Glomerular visceral epithelial cell (primary cell): ENCODE data around the gene SRPK2.
"Not testable (repeated sequence)": the region's sequence is repeated elsewhere in the genome, so short reads cannot be mapped to it uniquely, and the experiment has no call there.

ENCODE experiments used
- DNase-seq: peaks from one replicate; pipeline ENCODE4 v3.0.0-alpha.2; 2016; ENCODE audit errors: extremely low spot score

Gene SRPK2

GRCh38 chr7:105388356-105389087, at the start of gene SRPK2:
SRPK2 (minus strand) TSS chr7:105388921.
- peak; percentile 77 for DNase-seq

- no peak for DNase-seq
These were observed 49.5 kb upstream of the SRPK2 start for GRCh38 chr7:105438254-105438653.

GRCh38 chr7:105437356-105437755, 48.6 kb upstream of the SRPK2 start:
- not testable (repeated sequence) for DNase-seq

- DNase-seq, result peak; percentile 85
These were observed 41.3 kb upstream of the SRPK2 start for GRCh38 chr7:105429746-105430612.

GRCh38 chr7:105426606-105427146, 38.0 kb upstream of the SRPK2 start:
- peak; percentile 13 for DNase-seq

- no peak for DNase-seq
These were observed 35.3 kb upstream of the SRPK2 start for GRCh38 chr7:105423987-105424386.

- DNase-seq, result no peak
These were observed 25.2 kb upstream of the SRPK2 start for GRCh38 chr7:105413887-105414437.

- DNase-seq, result not testable (repeated sequence)
These were observed 22.1 kb upstream of the SRPK2 start for GRCh38 chr7:105410774-105411173.

- DNase-seq, result not testable (repeated sequence)
These were observed 21.1 kb upstream of the SRPK2 start for GRCh38 chr7:105409775-105410174.

- DNase-seq, result no peak
These were observed 20.2 kb upstream of the SRPK2 start for GRCh38 chr7:105408791-105409410.

- no peak for DNase-seq
These were observed 14.4 kb upstream of the SRPK2 start for GRCh38 chr7:105403128-105403527.

- DNase-seq, result no peak
These were observed 13.7 kb upstream of the SRPK2 start for GRCh38 chr7:105402221-105403095.

- peak; percentile 25 for DNase-seq
These were observed 10.5 kb upstream of the SRPK2 start for GRCh38 chr7:105399043-105399725.

GRCh38 chr7:105396566-105396965, 7.8 kb upstream of the SRPK2 start:
- no peak for DNase-seq

- no peak for DNase-seq
These were observed 2.7 kb upstream of the SRPK2 start for GRCh38 chr7:105391429-105391828.

GRCh38 chr7:105389889-105390288, 1.2 kb upstream of the SRPK2 start:
- DNase-seq, result no peak

GRCh38 chr7:105389088-105389650, 448 bp upstream of the SRPK2 start:
- peak; percentile 61 for DNase-seq

- DNase-seq, result peak; percentile 44
These were observed 989 bp downstream of the SRPK2 start for GRCh38 chr7:105387508-105388355.

- no peak for DNase-seq
These were observed 10.8 kb downstream of the SRPK2 start for GRCh38 chr7:105377903-105378302.
